SK-N-SH (cell line): ENCODE results near the gene PCGF2.

ENCODE experiments used
- CTCF ChIP-seq: fragments of 200-600 bp; sonication (generic); IDR thresholded peaks from 2 replicates; pipeline ENCODE4 v1.6.1; 2017; ENCODE audit warnings: antibody characterized with exemption, mild to moderate bottlenecking, moderate library complexity
- EZH2phosphoT487 ChIP-seq: fragments of 200-600 bp; sonication (generic); IDR thresholded peaks from 2 replicates; pipeline ENCODE4 v1.6.1; 2017; ENCODE audit warnings: low read depth, mixed run types, mild to moderate bottlenecking, antibody characterized with exemption, moderate library complexity, borderline replicate concordance
- GABPA ChIP-seq: IDR thresholded peaks from 2 replicates; pipeline ENCODE4 v1.4.0; 2012; ENCODE audit warnings: low read depth, mild to moderate bottlenecking
- MXI1 ChIP-seq: IDR thresholded peaks from 2 replicates; pipeline ENCODE4 v1.6.1; 2012; ENCODE audit warnings: mild to moderate bottlenecking, low read depth, low read length, improper control_type of control experiment
- POLR2AphosphoS5 ChIP-seq: IDR thresholded peaks from 2 replicates; pipeline ENCODE4 v1.6.1; 2012; ENCODE audit warnings: low read depth, low read length
- RCOR1 ChIP-seq: fragments of 150-350 bp; IDR thresholded peaks from 2 replicates; pipeline ENCODE4 v1.6.1; 2017; ENCODE audit warnings: antibody characterized with exemption, low read length
- YY1 ChIP-seq: IDR thresholded peaks from 2 replicates; pipeline ENCODE4 v1.4.0; 2012; ENCODE audit warnings: low read depth, mild to moderate bottlenecking

GRCh38 chr17:38733982-38734973 is 13.9 kb downstream of the PCGF2 start:
- TF ChIP-seq YY1 (no peak), CTCF (peak; percentile 29; the same call in 1 of the 2 replicates), EZH2phosphoT487 (no peak), RCOR1 (no peak), MXI1 (no peak), GABPA (no peak), POLR2AphosphoS5 (no peak)
